ENCODE results near the gene MAST4.

MAST4 gene

DNA sequence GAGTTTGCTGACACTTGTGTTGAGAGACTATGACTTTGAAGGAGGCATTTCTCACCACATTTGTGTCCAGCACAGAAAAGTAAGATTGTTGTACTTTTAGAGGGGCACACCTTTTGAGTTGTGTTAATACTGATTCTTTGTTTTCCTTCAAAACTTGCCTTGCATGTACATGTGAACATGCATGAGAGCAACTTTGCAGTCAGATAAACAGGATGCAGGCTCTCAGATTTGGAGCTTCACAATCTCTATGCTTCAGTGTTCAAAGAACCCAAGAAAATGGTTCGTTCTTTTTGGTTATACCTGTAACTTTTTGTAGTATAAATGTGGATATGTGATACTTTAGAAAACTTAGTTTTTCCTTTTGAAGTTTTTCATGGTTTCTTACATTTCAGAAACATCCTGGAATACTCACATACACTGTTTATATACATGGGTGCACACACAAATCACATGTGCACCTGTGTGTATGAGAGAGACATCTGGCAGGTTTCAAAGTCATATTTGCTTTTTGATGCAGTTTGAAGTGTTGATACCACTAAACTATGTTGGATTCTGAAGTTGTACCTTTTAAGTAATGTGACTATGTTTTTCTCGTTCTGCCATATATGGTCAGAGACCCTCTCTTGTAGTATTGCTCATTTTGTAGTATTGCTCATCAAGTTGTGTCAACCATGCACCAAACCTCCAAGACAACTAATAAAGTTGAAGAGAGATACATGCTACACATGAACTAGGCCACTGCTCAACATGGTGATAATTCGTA lies 409.7 kb downstream of the MAST4 start:
- no peak overlapping the region for H3K27ac ChIP-seq
- no peak for DNase-seq (ENCODE audit: low read depth, low spot score)
- TF ChIP-seq FOXP2 (optimal IDR thresholded peaks at IDR 0.05; ENCODE audit: control extremely low read depth, extremely low read length, insufficient read depth) (no peak), EZH2 (IDR thresholded peaks at IDR 0.05) (no peak), POLR2AphosphoS5 (IDR thresholded peaks at IDR 0.05; ENCODE audit: borderline replicate concordance, low read depth, low read length) (no peak)
- no peak overlapping the region for H3K4me3 ChIP-seq
- no peak overlapping the region for H3K9ac ChIP-seq (ENCODE audit: insufficient read length)
- no peaks in the 10 kb centered on the region for H3K9me3 ChIP-seq (ENCODE audit: low read depth, low read length)
- no peaks in the 10 kb centered on the region for H3K36me3 ChIP-seq (ENCODE audit: insufficient read depth, low read length)

DNA sequence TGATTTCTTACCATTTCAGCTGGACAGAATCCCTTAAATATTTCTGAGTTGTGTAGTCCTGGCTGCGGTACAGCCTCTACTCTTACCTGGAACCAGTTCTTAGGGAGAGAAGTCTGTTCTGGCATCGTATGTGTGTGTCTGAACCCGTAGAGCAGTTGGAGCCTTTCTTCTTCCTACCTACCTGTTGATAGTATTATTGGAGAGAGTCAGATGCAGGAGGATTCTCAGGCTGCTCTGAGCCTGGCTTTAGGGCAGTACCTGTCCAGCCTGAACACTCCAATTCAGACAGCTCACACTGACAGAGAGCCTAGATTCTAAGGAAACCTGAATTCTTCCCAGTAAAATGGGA lies 410.3 kb downstream of the MAST4 start:
- no peak for TF ChIP-seq EZH2 (IDR thresholded peaks at IDR 0.05)
- TF ChIP-seq FOXP2 (optimal IDR thresholded peaks at IDR 0.05; ENCODE audit: control extremely low read depth, extremely low read length, insufficient read depth), result no peak
- no peak for TF ChIP-seq POLR2AphosphoS5 (IDR thresholded peaks at IDR 0.05; ENCODE audit: borderline replicate concordance, low read depth, low read length)
- DNase-seq (ENCODE audit: low read depth, low spot score), result no peak
- H3K9ac ChIP-seq (ENCODE audit: insufficient read length), result no peak overlapping the region
- H3K4me3 ChIP-seq, result no peak overlapping the region
- H3K27ac ChIP-seq, result no peak overlapping the region
- H3K36me3 ChIP-seq (ENCODE audit: insufficient read depth, low read length), result no peaks in the 10 kb centered on the region
- H3K9me3 ChIP-seq (ENCODE audit: low read depth, low read length), result no peaks in the 10 kb centered on the region

DNA sequence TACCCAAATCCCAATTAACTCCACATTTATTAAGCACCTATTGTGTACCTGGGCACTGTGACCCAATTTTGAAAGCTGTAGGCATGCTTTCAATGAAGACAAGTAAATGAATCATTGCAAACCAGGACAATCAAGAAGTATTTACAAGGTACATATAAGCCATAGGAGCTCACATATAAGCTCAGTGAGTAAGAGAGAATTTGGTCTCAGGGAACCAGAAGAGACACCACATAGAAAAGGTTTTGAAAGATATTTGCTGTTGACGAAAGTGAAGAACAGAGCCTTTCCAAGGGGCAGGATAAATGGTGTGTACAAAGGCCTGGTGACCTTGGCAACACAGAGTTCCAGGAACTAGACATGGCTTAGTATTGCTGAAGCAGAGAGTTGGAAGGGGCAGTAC lies 412.8 kb downstream of the MAST4 start:
- Histone ChIP-seq H3K9me3 (ENCODE audit: low read depth, low read length) (no peaks in the 10 kb centered on the region), H3K36me3 (ENCODE audit: insufficient read depth, low read length) (no peaks in the 10 kb centered on the region), H3K9ac (ENCODE audit: insufficient read length) (no peak overlapping the region), H3K27ac (no peak overlapping the region), H3K4me3 (no peak overlapping the region)
- no peak for DNase-seq (ENCODE audit: low read depth, low spot score)
- TF ChIP-seq EZH2 (IDR thresholded peaks at IDR 0.05) (no peak), FOXP2 (optimal IDR thresholded peaks at IDR 0.05; ENCODE audit: control extremely low read depth, extremely low read length, insufficient read depth) (no peak), POLR2AphosphoS5 (IDR thresholded peaks at IDR 0.05; ENCODE audit: borderline replicate concordance, low read depth, low read length) (no peak)

DNA sequence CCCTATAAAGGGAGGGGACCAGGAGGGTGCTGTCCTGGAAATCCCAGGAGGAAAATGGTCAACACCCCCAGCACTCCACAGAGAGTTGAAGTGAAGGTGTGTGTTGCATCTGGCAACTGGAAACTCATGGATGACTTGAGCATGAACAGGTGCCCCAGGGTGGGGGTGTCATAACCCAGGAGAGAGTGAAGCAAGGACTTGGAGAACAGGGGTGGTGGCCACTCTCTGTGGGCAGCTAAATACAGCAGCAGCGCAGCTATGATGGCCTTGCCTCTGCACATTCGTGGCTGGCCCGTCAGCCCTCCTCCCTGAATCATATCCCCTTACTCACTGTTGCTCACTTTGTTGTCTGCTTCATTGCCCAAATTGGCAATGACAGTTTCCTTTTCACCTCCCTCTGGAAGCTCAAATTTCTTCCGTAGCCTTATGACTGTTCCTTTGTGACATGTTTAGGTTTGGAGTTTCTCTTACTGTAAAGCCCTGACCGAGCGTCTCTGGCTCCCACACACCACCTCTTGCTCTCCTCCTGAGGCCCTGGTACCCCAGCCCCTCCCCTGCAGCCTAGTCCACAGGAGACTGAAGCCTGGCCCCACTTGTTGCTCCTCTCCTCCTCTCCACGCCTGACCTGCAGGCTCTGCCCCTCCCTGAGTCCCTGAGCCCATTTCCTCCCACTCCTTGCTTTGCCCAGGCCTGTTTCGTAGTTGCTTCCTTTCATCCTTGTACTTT lies 414.7 kb downstream of the MAST4 start:
- no peaks in the 10 kb centered on the region for H3K9me3 ChIP-seq (ENCODE audit: low read depth, low read length)
- no peak overlapping the region for H3K9ac ChIP-seq (ENCODE audit: insufficient read length)
- H3K36me3 ChIP-seq (ENCODE audit: insufficient read depth, low read length), result no peaks in the 10 kb centered on the region
- no peak overlapping the region for H3K4me3 ChIP-seq
- TF ChIP-seq POLR2AphosphoS5 (IDR thresholded peaks at IDR 0.05; ENCODE audit: borderline replicate concordance, low read depth, low read length) (no peak), FOXP2 (optimal IDR thresholded peaks at IDR 0.05; ENCODE audit: control extremely low read depth, extremely low read length, insufficient read depth) (no peak), EZH2 (IDR thresholded peaks at IDR 0.05) (no peak)
- no peak overlapping the region for H3K27ac ChIP-seq
- DNase-seq (ENCODE audit: low read depth, low spot score), result no peak

DNA sequence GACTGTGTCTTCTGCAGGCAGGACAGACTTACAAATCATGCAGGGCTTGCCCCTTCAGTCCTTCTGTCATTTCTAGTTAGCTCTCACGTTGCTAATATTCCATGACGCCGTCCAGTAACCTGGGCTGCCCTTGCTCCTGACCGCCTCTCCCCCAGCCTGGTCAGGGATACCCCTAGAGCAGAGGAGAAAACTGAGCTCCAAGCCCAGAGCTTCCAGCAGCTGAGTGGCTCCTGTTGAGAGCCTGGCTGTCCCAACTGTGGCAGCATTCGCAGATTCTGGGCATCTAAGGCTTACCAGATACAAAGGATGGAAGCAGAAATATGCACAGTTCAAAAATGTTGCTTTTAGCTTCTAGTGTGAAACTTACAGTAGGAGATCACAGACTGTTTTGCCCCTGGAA lies 415.2 kb downstream of the MAST4 start:
- H3K9me3 ChIP-seq (ENCODE audit: low read depth, low read length), result no peaks in the 10 kb centered on the region
- TF ChIP-seq FOXP2 (optimal IDR thresholded peaks at IDR 0.05; ENCODE audit: control extremely low read depth, extremely low read length, insufficient read depth) (no peak), POLR2AphosphoS5 (IDR thresholded peaks at IDR 0.05; ENCODE audit: borderline replicate concordance, low read depth, low read length) (no peak), EZH2 (IDR thresholded peaks at IDR 0.05) (no peak)
- no peak overlapping the region for H3K4me3 ChIP-seq
- H3K27ac ChIP-seq, result no peak overlapping the region
- no peaks in the 10 kb centered on the region for H3K36me3 ChIP-seq (ENCODE audit: insufficient read depth, low read length)
- DNase-seq (ENCODE audit: low read depth, low spot score), result no peak
- no peak overlapping the region for H3K9ac ChIP-seq (ENCODE audit: insufficient read length)

DNA sequence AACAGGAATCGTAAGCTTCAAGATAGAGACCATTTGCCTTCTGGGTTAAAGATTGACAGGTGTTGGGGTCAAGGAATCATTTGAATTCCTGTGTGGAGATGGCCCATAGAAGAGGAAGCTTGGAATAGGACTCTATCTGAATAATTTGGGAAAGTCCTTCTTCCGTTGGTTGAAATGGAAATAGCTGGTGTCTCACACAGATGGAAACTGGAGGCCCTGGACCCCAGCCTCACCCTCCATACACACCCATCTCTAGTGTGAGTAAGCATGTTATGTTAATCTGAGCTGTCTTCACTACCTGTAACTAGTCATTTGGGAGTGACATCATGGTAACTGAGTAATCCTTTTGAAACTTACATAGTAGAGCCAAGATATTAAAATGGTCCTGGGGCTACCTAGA lies 416.0 kb downstream of the MAST4 start:
- TF ChIP-seq EZH2 (IDR thresholded peaks at IDR 0.05) (no peak), POLR2AphosphoS5 (IDR thresholded peaks at IDR 0.05; ENCODE audit: borderline replicate concordance, low read depth, low read length) (no peak), FOXP2 (optimal IDR thresholded peaks at IDR 0.05; ENCODE audit: control extremely low read depth, extremely low read length, insufficient read depth) (no peak)
- H3K27ac ChIP-seq, result no peak overlapping the region
- H3K4me3 ChIP-seq, result no peak overlapping the region
- no peak overlapping the region for H3K9ac ChIP-seq (ENCODE audit: insufficient read length)
- DNase-seq (ENCODE audit: low read depth, low spot score), result no peak
- H3K36me3 ChIP-seq (ENCODE audit: insufficient read depth, low read length), result no peaks in the 10 kb centered on the region
- no peaks in the 10 kb centered on the region for H3K9me3 ChIP-seq (ENCODE audit: low read depth, low read length)

DNA sequence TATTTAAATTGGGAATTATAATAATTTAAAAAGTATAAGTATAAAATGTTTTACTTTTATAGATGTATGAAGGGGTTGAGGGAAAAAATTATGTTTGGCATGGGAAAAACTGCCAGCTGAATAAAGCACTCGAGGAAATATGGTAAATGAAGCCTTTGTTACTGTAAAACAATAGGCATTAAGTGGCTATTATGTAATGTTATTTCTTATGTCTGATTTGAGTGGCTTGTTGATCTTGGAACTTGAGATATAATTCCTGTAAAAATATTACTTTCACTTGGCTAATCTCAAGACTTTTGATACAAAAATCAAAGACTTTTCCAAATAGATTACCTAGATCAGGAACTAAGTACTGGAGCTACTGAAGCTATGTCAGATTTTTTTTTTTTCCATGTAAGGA lies 417.5 kb downstream of the MAST4 start:
- Histone ChIP-seq H3K36me3 (ENCODE audit: insufficient read depth, low read length) (no peaks in the 10 kb centered on the region), H3K9me3 (ENCODE audit: low read depth, low read length) (no peaks in the 10 kb centered on the region), H3K9ac (ENCODE audit: insufficient read length) (no peak overlapping the region), H3K27ac (no peak overlapping the region), H3K4me3 (no peak overlapping the region)
- no peak for DNase-seq (ENCODE audit: low read depth, low spot score)
- TF ChIP-seq POLR2AphosphoS5 (IDR thresholded peaks at IDR 0.05; ENCODE audit: borderline replicate concordance, low read depth, low read length) (no peak), EZH2 (IDR thresholded peaks at IDR 0.05) (no peak), FOXP2 (optimal IDR thresholded peaks at IDR 0.05; ENCODE audit: control extremely low read depth, extremely low read length, insufficient read depth) (no peak)

DNA sequence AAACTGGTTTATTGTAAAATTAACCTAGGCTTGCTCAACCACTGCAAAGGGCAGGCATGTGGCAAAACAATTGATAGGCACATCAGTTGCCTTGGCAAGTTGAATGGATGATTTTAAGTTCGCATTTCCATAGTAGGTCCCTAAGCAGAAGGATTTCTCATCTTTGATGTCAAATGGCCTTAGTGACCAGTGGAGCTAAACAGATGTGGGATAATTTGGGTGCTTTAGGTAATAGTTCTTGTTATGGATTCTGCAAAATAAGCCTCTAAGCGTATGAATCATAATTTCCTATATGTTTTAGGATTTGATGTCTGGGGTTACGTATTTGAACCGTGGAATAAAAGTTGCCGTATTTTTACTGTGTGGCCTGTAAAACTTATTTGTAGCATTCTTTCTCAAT lies 418.0 kb downstream of the MAST4 start:
- Histone ChIP-seq H3K9ac (ENCODE audit: insufficient read length) (no peak overlapping the region), H3K36me3 (ENCODE audit: insufficient read depth, low read length) (no peaks in the 10 kb centered on the region), H3K9me3 (ENCODE audit: low read depth, low read length) (no peaks in the 10 kb centered on the region), H3K27ac (no peak overlapping the region), H3K4me3 (no peak overlapping the region)
- no peak for DNase-seq (ENCODE audit: low read depth, low spot score)
- TF ChIP-seq POLR2AphosphoS5 (IDR thresholded peaks at IDR 0.05; ENCODE audit: borderline replicate concordance, low read depth, low read length), result no peak
- no peak for TF ChIP-seq FOXP2 (optimal IDR thresholded peaks at IDR 0.05; ENCODE audit: control extremely low read depth, extremely low read length, insufficient read depth)
- TF ChIP-seq EZH2 (IDR thresholded peaks at IDR 0.05), result no peak

All from SK-N-MC (cell line).